HUES64 (cell line): ENCODE data around the gene LZTS3.

Experiments used
- H3K27ac ChIP-seq: 2 replicates; pipeline ENCODE4 v1.7.0; 2013; ENCODE audit warnings: low read depth, low read length, inconsistent platforms
- H3K27me3 ChIP-seq: 2 replicates; pipeline ENCODE4 v1.6.1; 2013; ENCODE audit warnings: mild to moderate bottlenecking, low read length; ENCODE audit not compliant: insufficient read depth
- H3K36me3 ChIP-seq: 2 replicates; pipeline ENCODE4 v1.6.1; 2013; ENCODE audit warnings: mild to moderate bottlenecking, low read length; ENCODE audit not compliant: insufficient read depth
- H3K4me1 ChIP-seq: 2 replicates; pipeline ENCODE4 v1.6.1; 2013; ENCODE audit warnings: mild to moderate bottlenecking, low read length, moderate library complexity; ENCODE audit not compliant: insufficient read depth
- H3K4me3 ChIP-seq: 2 replicates; pipeline ENCODE4 v1.5.1; 2013; ENCODE audit warnings: mild to moderate bottlenecking, low read length, moderate library complexity
- H3K9ac ChIP-seq: 2 replicates; pipeline ENCODE4 v1.6.1; 2013; ENCODE audit warnings: mild to moderate bottlenecking, low read depth, low read length
- H3K9me3 ChIP-seq: 2 replicates; pipeline ENCODE4 v1.6.1; 2013; ENCODE audit warnings: low read depth, low read length; ENCODE audit not compliant: insufficient read depth
- WGBS: fragments of 150-250, 120-280 bp; methylation state at CpG from one replicate; pipeline ENCODE4 v1.1.7; 2013; ENCODE audit warnings: missing lambda C conversion rate; 5-methylcytosine and 5-hydroxymethylcytosine counted together

The LZTS3 gene

DNA sequence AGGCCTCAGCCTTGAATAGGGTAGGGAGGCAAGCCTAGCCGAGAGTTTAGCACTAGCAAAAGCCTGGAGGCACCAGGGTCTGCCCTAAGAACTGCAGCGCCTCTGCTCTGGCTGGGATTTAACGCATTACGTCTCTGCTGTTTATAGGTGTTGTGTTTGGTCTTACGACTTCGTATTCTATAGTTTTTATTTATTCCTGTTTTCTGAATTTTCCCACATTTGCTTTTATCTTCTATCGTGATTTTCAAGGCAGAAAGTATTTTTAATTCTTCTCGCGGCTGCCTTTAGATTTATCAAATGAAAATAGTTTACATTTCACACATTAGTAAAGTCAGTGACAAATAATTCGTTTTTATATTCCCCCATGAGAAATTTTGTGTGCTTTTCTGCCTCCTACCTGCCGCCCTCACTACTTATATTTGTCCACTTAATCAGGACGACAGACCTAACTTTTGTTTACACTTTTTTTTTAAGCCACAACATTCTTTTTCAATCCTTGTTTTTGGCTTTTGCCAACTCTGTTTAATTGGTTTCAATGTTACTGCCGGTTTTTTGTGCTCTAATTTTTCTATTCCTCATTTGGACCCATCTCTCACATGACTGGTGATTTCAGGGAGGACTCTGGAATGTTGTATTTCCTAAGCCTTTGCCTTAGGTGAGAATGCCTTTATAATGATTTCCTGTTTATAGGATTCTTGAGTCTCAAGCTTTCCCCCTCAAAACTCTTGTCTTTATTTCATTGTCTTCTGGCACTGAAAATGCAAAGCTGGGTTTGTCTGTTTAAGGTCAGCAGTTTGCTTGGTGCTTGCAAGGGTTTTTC, 1.3 kb upstream of the LZTS3 start:
- WGBS, result 3% methylated on average over 8 of the region's 13 CpGs
- Histone ChIP-seq H3K27me3 (peaks cover 9% of the 10 kb centered on the region; the same call in 1 of the 2 replicates), H3K4me1 (peaks cover 25% of the 10 kb centered on the region), H3K27ac (peak overlapping the region; percentile 55), H3K4me3 (peak overlapping the region; percentile 88), H3K9me3 (no peaks in the 10 kb centered on the region), H3K36me3 (no peaks in the 10 kb centered on the region), H3K9ac (peak overlapping the region; percentile 82)

DNA sequence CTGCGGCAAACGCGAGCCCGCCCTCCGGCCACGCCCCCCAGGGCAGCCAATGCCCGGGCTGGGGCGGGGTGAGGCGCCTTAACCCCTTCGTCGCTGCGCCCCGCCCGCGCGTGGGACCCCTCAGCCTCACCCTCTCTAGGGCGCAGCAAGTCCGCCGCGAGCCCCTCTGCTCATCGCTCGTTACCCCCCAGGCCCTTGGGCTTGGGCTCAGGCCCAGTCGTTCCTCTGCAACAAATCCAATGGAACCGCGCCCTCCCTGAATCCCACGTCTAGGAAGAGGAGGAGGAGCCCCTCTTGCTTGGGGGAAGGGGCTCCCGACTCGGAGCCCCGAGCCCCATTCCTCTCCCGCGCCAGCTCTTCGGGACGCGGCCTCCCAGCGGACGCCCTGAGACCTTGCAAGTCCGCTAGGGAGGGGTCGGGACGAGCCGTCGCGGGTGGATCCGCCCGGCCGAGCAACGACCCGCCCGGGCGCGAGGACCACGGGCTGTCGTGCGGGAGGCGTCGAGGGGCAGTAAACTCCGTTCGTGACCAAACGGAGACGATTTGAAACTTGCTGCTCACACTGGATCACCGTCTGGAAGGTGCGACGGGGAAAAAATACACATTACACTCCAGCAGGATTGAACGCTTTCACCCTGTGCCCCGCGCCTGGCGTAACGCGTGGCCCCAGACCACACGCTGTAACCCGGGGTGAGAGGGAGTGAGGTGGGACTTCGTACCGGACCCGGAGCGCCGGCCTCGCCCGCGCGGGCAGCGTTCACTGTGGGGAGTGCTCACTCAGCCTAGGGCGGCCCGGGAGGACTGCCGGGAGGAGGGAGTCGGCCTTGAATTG, 477 bp upstream of the LZTS3 start:
- H3K9me3 ChIP-seq, result no peaks in the 10 kb centered on the region
- H3K4me3 ChIP-seq, result peak overlapping the region; percentile 88
- H3K27me3 ChIP-seq, result peaks cover 12% of the 10 kb centered on the region
- H3K27ac ChIP-seq, result peak overlapping the region; percentile 55
- H3K4me1 ChIP-seq, result peaks cover 26% of the 10 kb centered on the region
- WGBS, result under 1% methylated on average over 84 of the region's 84 CpGs
- no peaks in the 10 kb centered on the region for H3K36me3 ChIP-seq
- peak overlapping the region; percentile 82 for H3K9ac ChIP-seq

DNA sequence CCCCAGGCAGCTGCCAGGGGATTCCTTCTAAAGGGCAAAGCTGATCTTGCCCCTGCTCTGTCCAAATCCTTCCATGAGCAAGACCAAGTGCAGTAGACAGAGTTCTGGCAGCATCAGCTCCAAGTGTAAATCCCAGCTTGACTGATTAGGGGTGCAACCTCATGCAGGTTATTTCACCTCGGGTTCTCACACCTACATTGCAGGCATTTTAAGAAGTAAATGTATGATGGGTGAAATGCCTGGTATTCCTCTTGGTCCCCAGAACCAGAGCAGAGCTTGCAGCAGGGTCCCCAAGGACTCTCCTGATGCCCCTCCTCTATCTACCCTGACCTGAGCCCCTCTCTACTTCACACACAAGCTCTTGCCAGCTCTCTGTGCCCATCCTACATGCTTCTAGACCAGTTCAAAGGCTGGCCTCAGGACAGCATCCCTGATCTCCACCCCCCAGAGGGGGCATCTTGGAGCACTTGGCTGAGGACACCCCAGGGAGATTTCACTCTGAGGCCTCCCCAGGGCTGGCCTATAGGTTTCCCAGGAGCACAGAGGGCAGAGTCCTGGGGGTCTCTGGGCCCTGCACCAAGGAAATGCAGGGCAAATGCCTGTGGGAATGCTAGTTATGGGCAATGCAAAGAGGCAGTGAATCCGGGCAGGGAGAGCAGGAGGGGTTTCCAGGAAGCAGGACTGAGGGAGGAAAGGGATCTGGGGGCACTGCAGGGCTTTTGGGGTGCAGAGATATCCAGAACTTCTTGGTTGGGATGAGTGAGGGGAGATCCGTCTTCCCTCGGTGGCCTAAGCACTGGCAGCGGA, 1.0 kb downstream of the LZTS3 start:
- Histone ChIP-seq H3K27ac (no peak overlapping the region), H3K4me3 (peak overlapping the region; percentile 88), H3K9me3 (no peaks in the 10 kb centered on the region), H3K4me1 (peaks cover 30% of the 10 kb centered on the region), H3K36me3 (no peaks in the 10 kb centered on the region), H3K9ac (no peak overlapping the region), H3K27me3 (peaks cover 25% of the 10 kb centered on the region)
- WGBS, result 40% methylated on average over 5 of the region's 5 CpGs

DNA sequence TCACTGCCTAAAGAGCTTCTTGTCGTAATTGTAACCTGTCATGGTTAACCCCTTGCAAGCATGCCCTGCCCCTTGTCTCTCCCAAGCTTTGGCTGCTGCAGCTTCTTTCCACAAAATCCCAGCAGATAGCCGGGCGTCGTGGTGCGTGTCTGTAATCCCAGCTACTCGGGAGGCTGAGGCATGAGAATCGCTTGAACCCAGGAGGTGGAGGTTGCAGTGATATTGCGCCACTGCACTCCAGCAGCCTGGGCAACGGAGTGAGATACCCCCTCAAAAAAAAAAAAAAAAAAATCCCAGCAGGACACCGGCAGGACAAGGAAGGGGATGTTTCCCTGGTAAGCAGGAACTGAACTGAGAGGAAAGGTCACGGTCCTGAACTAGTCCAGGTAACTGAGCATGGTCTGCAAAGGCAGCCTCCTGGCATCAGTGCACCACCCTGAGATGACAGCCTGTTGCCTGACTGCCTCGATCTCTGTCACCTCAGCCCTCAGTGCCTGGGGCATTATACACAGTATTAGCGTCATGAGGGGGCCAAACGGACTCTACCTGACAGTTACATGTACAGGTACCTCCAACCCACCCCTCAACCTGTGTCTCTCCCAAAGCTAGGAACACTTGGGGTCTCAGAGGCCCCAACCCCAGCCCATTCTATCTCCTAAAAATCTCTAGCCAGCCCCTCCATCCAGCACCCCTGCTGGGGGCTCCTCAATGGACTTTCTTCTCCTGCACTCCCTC, 1.8 kb downstream of the LZTS3 start:
- Histone ChIP-seq H3K9ac (no peak overlapping the region), H3K4me1 (peaks cover 30% of the 10 kb centered on the region), H3K27ac (no peak overlapping the region), H3K36me3 (no peaks in the 10 kb centered on the region), H3K9me3 (no peaks in the 10 kb centered on the region), H3K4me3 (no peak overlapping the region), H3K27me3 (peaks cover 26% of the 10 kb centered on the region)
- WGBS, result 72% methylated on average over 13 of the region's 14 CpGs

DNA sequence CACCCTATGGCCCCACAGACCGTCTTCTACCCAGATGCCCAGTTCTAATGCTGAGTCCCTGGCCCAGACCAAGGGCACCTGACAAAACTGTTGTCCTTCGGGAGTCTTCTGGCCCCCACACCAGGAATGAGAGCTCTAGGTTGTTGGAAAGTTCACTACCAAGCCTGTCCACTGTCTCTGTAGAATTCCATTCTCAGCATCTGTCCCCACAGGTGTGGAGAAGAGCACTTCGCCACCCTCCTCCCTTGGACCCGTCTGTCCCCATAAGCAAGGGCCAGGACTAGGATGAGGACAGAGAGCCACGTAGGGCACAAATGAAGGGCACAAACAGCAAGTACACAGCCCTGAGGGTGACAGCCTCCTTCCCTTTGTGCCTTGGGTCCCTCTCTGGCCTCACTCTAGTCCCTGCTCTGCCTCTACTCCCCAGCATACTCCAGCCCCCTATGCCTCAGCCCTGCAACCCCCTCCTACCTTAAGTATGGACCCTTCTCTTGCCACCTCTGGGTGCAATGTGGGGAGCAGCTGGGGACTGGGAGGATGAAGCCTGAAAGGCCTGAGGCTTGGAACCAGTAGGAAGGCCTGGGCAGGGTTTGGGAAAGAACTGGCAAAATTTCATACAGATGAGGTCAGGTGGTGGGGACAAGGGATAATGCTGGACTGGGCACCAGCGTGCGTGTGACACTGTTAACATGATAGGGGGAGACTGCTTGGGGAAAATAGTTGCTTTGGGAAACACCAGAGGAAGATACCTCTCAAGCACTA, 4.3 kb downstream of the LZTS3 start:
- H3K4me3 ChIP-seq, result peak overlapping the region; percentile 48
- H3K9me3 ChIP-seq, result no peaks in the 10 kb centered on the region
- peaks cover 26% of the 10 kb centered on the region for H3K27me3 ChIP-seq
- WGBS, result 84% methylated on average over 7 of the region's 7 CpGs
- 0 out of 2 replicates have a peak, but pooled peaks cover 3% of the 10 kb centered on the region for H3K36me3 ChIP-seq
- H3K27ac ChIP-seq, result peak overlapping the region; percentile 45
- H3K4me1 ChIP-seq, result peaks cover 18% of the 10 kb centered on the region
- H3K9ac ChIP-seq, result peak overlapping the region; percentile 64

DNA sequence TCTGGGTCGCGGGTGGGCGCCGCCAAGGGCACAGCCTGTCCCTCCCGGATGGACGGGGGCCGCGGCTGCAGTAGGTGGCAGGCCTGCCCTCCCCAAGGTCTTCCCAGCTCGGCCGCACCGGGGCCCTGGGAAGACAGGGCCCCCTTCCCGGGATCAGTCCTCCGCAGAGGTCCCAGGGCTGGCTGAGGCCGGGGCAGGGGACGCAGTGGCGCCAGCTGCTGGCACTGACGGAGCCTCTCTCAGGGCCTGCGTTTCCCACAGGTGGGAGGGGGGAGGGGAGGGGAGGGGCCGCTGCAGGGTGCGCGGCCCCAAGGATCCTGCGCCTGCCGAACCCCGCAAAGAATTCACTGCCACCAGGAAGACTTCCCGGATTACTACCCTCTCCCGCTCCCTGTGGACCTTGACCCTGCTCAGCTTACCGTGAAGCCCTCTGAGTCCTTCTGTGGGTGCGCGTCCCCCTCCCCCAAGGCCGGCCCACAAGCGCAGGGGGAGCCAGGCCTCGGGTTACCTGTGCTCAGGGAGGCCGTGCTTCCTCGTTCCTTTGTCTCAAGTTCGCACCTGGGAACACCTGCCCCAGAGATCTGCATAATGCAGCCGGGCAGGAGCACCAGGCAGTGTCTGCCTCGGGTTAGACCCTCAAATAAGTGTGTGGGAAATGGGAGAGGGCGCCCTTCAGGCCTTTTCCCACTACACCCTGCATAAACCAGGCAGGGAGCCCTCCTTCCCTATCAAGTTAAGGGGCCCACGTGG, 5.1 kb downstream of the LZTS3 start:
- Histone ChIP-seq H3K9me3 (no peaks in the 10 kb centered on the region), H3K27me3 (peaks cover 26% of the 10 kb centered on the region), H3K36me3 (0 out of 2 replicates have a peak, but pooled peaks cover 3% of the 10 kb centered on the region), H3K4me3 (peak overlapping the region; percentile 48), H3K9ac (peak overlapping the region; percentile 64), H3K27ac (peak overlapping the region; percentile 45), H3K4me1 (peaks cover 18% of the 10 kb centered on the region)
- 6% methylated on average over 37 of the region's 39 CpGs for WGBS

DNA sequence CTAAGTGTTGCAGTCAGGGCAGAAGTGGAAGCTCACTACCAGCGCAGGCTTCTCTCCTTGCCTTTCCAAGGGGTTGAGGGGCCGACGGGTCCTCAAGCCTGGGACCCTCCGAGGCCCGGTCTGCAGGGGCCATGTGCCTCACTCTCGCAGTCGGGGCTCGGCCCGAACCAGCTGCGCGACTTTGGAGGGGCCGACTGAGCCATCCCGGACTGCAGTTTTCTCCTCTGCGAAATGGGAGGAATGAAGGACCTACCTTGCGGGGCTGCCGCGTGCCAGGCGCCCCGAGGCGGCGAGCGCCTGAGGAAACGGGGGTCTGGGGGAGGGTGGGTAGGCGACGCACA, 5.6 kb downstream of the LZTS3 start:
- H3K36me3 ChIP-seq, result 0 out of 2 replicates have a peak, but pooled peaks cover 3% of the 10 kb centered on the region
- H3K4me1 ChIP-seq, result peaks cover 17% of the 10 kb centered on the region
- H3K27ac ChIP-seq, result no peak overlapping the region
- H3K9me3 ChIP-seq, result no peaks in the 10 kb centered on the region
- H3K9ac ChIP-seq, result peak overlapping the region; percentile 64
- WGBS, result 39% methylated on average over 25 of the region's 25 CpGs
- peaks cover 26% of the 10 kb centered on the region for H3K27me3 ChIP-seq
- H3K4me3 ChIP-seq, result peak overlapping the region; percentile 48

DNA sequence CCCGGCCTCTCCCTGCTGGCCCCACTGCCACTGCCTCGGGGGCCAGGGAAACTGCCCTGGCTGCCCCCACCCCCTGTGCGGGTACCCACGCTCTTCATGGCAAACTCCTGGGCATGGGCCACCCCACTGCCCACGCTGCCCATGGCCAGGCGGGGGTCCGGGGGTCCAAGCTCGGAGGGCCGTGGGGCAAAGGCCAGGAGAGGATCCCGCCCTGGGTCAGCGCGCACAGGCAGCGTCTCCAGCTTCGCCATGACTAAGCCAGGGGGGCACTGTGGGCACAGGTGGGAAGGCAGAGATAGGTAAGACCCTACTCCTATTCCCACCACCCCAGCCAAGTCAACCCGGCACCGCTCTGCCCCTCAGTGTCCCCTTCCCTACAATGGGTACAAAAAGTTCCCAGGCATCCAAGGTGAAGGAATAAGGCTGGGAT, 6.4 kb downstream of the LZTS3 start:
- H3K4me3 ChIP-seq, result no peak overlapping the region
- peaks cover 9% of the 10 kb centered on the region for H3K4me1 ChIP-seq
- no peaks in the 10 kb centered on the region for H3K9me3 ChIP-seq
- no peak overlapping the region for H3K27ac ChIP-seq
- peaks cover 20% of the 10 kb centered on the region for H3K27me3 ChIP-seq
- H3K9ac ChIP-seq, result no peak overlapping the region
- WGBS, result 95% methylated on average over 16 of the region's 16 CpGs
- H3K36me3 ChIP-seq, result 0 out of 2 replicates have a peak, but pooled peaks cover 3% of the 10 kb centered on the region

DNA sequence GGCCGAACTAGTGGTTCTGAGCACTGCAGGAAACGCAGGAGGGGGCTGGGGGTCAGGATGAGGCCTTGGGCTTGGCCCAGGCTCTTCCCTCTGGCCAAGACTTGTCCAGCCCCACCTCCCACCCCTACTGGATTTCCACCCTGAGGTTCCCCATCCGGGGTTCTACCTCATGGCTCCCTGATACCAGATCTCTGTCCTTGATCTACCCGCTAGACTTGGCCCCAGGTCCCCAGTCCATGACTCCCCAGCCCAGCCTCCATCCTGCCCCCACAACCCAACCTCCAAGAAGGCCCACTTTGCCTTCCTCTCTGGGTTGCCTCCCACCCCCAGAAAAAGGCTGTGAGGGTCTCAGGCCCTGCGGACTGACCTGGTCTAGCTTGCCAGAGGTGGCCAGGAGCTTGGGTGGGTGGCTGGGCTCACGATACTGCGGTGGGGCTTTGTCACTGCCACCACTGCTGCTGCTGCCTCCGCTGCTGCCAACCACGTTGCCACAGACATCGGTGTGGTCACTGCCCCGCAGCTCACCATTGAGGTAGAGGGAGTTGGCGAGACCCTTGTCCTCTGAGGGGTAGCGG, 6.9 kb downstream of the LZTS3 start:
- no peak overlapping the region for H3K9ac ChIP-seq
- H3K27ac ChIP-seq, result no peak overlapping the region
- H3K4me1 ChIP-seq, result peaks cover 5% of the 10 kb centered on the region
- H3K36me3 ChIP-seq, result 0 out of 2 replicates have a peak, but pooled peaks cover 3% of the 10 kb centered on the region
- no peaks in the 10 kb centered on the region for H3K9me3 ChIP-seq
- H3K27me3 ChIP-seq, result peaks cover 17% of the 10 kb centered on the region
- H3K4me3 ChIP-seq, result no peak overlapping the region
- 95% methylated on average over 13 of the region's 13 CpGs for WGBS
